HepG2 (cell line): Measurements from ENCODE around the gene GSX1. TPM values are rescaled to one million over a fixed set of nuclear protein-coding genes. Genes with fewer than 3 reads are reported as not detected.
A peak's percentile ranks its signal among the peaks of the same experiment; 100 is the strongest.

Experiments used
- HDAC1 ChIP-seq: sonication (generic); formaldehyde crosslinking; IDR thresholded peaks from 2 replicates; pipeline ENCODE4 v1.5.1; 2020; ENCODE audit warnings: mild to moderate bottlenecking, missing genetic modification reagents
- HNF4A ChIP-seq: sonication (generic); formaldehyde crosslinking; IDR thresholded peaks from 2 replicates; pipeline ENCODE4 v1.4.0; 2020; ENCODE audit warnings: missing genetic modification reagents
- HNF4G ChIP-seq, 2 experiments: sonication (generic) in 1 of 2; formaldehyde crosslinking in 1 of 2; IDR thresholded peaks; 2 replicates each; pipeline versions ENCODE4 v1.4.0 to v1.6.1; 2011 to 2020; ENCODE audit warnings: borderline replicate concordance in 2 of 2, low read depth in 2 of 2, mild to moderate bottlenecking in 2 of 2, low read length in 1 of 2, missing genetic modification reagents in 1 of 2, moderate library complexity in 1 of 2
- HOXA5 ChIP-seq: sonication (generic); formaldehyde crosslinking; IDR thresholded peaks from 2 replicates; pipeline ENCODE4 v1.4.0; 2020; ENCODE audit warnings: missing genetic modification reagents
- JDP2 ChIP-seq: sonication (generic); formaldehyde crosslinking; IDR thresholded peaks from 2 replicates; pipeline ENCODE4 v1.8.1; 2022; ENCODE audit warnings: missing genetic modification reagents, borderline replicate concordance
- KDM2A ChIP-seq: sonication (generic); formaldehyde crosslinking; IDR thresholded peaks from 2 replicates; pipeline ENCODE4 v1.4.0; 2020; ENCODE audit warnings: low read depth, missing genetic modification reagents, borderline replicate concordance
- KDM5B ChIP-seq: sonication (generic); formaldehyde crosslinking; IDR thresholded peaks from 2 replicates; pipeline ENCODE4 v1.4.0; 2020; ENCODE audit warnings: missing genetic modification reagents, mild to moderate bottlenecking, borderline replicate concordance
- MYNN ChIP-seq: sonication (generic); formaldehyde crosslinking; IDR thresholded peaks from 2 replicates; pipeline ENCODE4 v1.4.0; 2020; ENCODE audit warnings: mild to moderate bottlenecking, low read depth, missing genetic modification reagents
- PATZ1 ChIP-seq: sonication (generic); formaldehyde crosslinking; IDR thresholded peaks from 2 replicates; pipeline ENCODE4 v1.4.0; 2020; ENCODE audit warnings: missing genetic modification reagents
- PTBP1 ChIP-seq: fragments of 200-400 bp; formaldehyde crosslinking; IDR thresholded peaks from 2 replicates; pipeline ENCODE4 v1.6.1; 2018; ENCODE audit warnings: low read length, low read depth; ENCODE audit not compliant: poor library complexity, severe bottlenecking
- RAD21 ChIP-seq: fragments of 450-650 bp; formaldehyde crosslinking; IDR thresholded peaks from 2 replicates; pipeline ENCODE4 v1.5.0; 2020; ENCODE audit warnings: mild to moderate bottlenecking
- RAD51 ChIP-seq: fragments of 450-650 bp; IDR thresholded peaks from 2 replicates; pipeline ENCODE4 v1.6.1; 2016; ENCODE audit warnings: borderline replicate concordance
- RBM39 ChIP-seq: fragments of 200-400 bp; formaldehyde crosslinking; IDR thresholded peaks from one replicate; pipeline ENCODE4 v1.6.1; 2018; ENCODE audit warnings: antibody characterized with exemption, mild to moderate bottlenecking, low read depth, low read length; ENCODE audit not compliant: poor library complexity, severe bottlenecking
- UBTF ChIP-seq: sonication (generic); formaldehyde crosslinking; IDR thresholded peaks from 2 replicates; pipeline ENCODE4 v1.4.0; 2020; ENCODE audit warnings: mild to moderate bottlenecking, missing genetic modification reagents
- XRCC5 ChIP-seq: fragments of 200-400 bp; formaldehyde crosslinking; optimal IDR thresholded peaks from 2 replicates; pipeline ENCODE3; 2017; ENCODE audit warnings: mild to moderate bottlenecking, low read length
- YY1 ChIP-seq: IDR thresholded peaks from 2 replicates; pipeline ENCODE4 v1.6.1; 2011; ENCODE audit warnings: low read length, low read depth, moderate library complexity, mild to moderate bottlenecking; ENCODE audit not compliant: insufficient read depth, insufficient replicate concordance
- ZNF232 ChIP-seq: sonication (generic); formaldehyde crosslinking; IDR thresholded peaks from 2 replicates; pipeline ENCODE4 v1.4.0; 2020; ENCODE audit warnings: missing genetic modification reagents, borderline replicate concordance
- ZNF33A ChIP-seq: sonication (generic); formaldehyde crosslinking; IDR thresholded peaks from 2 replicates; pipeline ENCODE4 v1.5.1; 2020; ENCODE audit warnings: missing genetic modification reagents, mild to moderate bottlenecking, moderate library complexity, borderline replicate concordance
- ZNF501 ChIP-seq: sonication (generic); formaldehyde crosslinking; IDR thresholded peaks from 2 replicates; pipeline ENCODE4 v1.5.1; 2020; ENCODE audit warnings: mild to moderate bottlenecking, moderate library complexity, missing genetic modification reagents
- ZNF510 ChIP-seq: sonication (generic); formaldehyde crosslinking; IDR thresholded peaks from 2 replicates; pipeline ENCODE4 v1.4.0; 2020; ENCODE audit warnings: low read depth, mild to moderate bottlenecking, missing genetic modification reagents
- ZNF598 ChIP-seq: sonication (generic); formaldehyde crosslinking; IDR thresholded peaks from 2 replicates; pipeline ENCODE4 v1.5.1; 2020; ENCODE audit warnings: mild to moderate bottlenecking, missing genetic modification reagents, borderline replicate concordance
- ZNF746 ChIP-seq: sonication (generic); formaldehyde crosslinking; IDR thresholded peaks from 2 replicates; pipeline ENCODE4 v1.8.0; 2022; ENCODE audit warnings: mild to moderate bottlenecking, missing genetic modification reagents
- ZNF800 ChIP-seq: sonication (generic); formaldehyde crosslinking; IDR thresholded peaks from 2 replicates; pipeline ENCODE4 v1.4.0; 2020; ENCODE audit warnings: missing genetic modification reagents
- polyA plus RNA-seq, 8 experiments: library from polyadenylated mRNA; depleted of rRNA in 3 of 8; stranded (reverse) in 7 of 8; unstranded in 1 of 8; fragments of >200 nt; fragmentation: Illumina TruSeq in 4 of 8; extraction: Trizol in 4 of 8; gene quantifications; 2 replicates each; pipeline versions ENCODE4 v1.2.1 to v1.2.3, GENCODE V29; 2011 to 2016; ENCODE audit warnings: low read depth in 4 of 8, missing spikeins in 1 of 8, mixed read lengths in 1 of 8; ENCODE audit not compliant: insufficient read depth in 1 of 8
- total RNA-seq, 5 experiments: library from RNA; depleted of rRNA; stranded (reverse); fragments of >200 nt; fragmentation: Illumina TruSeq; extraction: Trizol; gene quantifications; 2 replicates each; pipeline ENCODE4 v1.2.3, GENCODE V29; 2016; ENCODE audit warnings: low read depth in 1 of 5

The GSX1 gene
- total and polyA plus RNA-seq, 2 of the 13 experiments (the other 11 are each of a cell fraction or from before 2014, with no cell fraction given), result not detected

GRCh38 chr13:27830010-27830409 lies 37.7 kb downstream of the GSX1 start (continued):
- TF ChIP-seq HDAC1, result 0 out of 2 replicates have a peak, but pooled peaks have one; percentile 27
- peak; percentile 61; the same call in 1 of the 2 replicates for TF ChIP-seq KDM5B (CRISPR knock-in tag)
- TF ChIP-seq HNF4A, result peak; percentile 46; the same call in 1 of the 2 replicates
- TF ChIP-seq HOXA5 (CRISPR knock-in tag), result peak; percentile 61; the same call in 1 of the 2 replicates
- 0 out of 2 replicates have a peak, but pooled peaks have one; percentile 22 for TF ChIP-seq ZNF598 (CRISPR knock-in tag)
- peak; percentile 83 for TF ChIP-seq XRCC5
- 0 out of 2 replicates have a peak, but pooled peaks have one; percentile 34 for TF ChIP-seq ZNF33A (CRISPR knock-in tag)
- no peak for TF ChIP-seq ZNF746 (CRISPR knock-in tag)
- TF ChIP-seq YY1, result peak; percentile 61
- no peak for TF ChIP-seq JDP2
- peak; percentile 62; the same call in 1 of the 2 replicates for TF ChIP-seq PATZ1
- peak; percentile 84 for TF ChIP-seq RBM39
- TF ChIP-seq MYNN, result no peak
- TF ChIP-seq UBTF (CRISPR knock-in tag), result peak; percentile 52; the same call in 1 of the 2 replicates
- peak; percentile 63; the same call in 1 of the 2 replicates for TF ChIP-seq ZNF501 (CRISPR knock-in tag)
- TF ChIP-seq PTBP1, result no peak
- TF ChIP-seq ZNF510 (CRISPR knock-in tag), result no peak
- TF ChIP-seq ZNF800 (CRISPR knock-in tag), result 0 out of 2 replicates have a peak, but pooled peaks have one; percentile 49
- TF ChIP-seq RAD21 (CRISPR knock-in tag), result peak; percentile 94
- peak; percentile 42; the same call in 1 of the 2 replicates for TF ChIP-seq HNF4G (IDR thresholded peaks at IDR 0.05; ENCODE audit: borderline replicate concordance, low read depth, low read length)
- 0 out of 2 replicates have a peak, but pooled peaks have one; percentile 31 for TF ChIP-seq HNF4G (CRISPR knock-in tag; IDR thresholded peaks at IDR 0.05; ENCODE audit: borderline replicate concordance, low read depth)
- TF ChIP-seq RAD51, result no peak
- TF ChIP-seq KDM2A (CRISPR knock-in tag), result peak; percentile 72; the same call in 1 of the 2 replicates
- no peak for TF ChIP-seq ZNF232 (CRISPR knock-in tag)
